SK-N-DZ (cell line): ENCODE measurements around the gene PHF21B.

ENCODE experiments used
- DNase-seq: peaks from one replicate; pipeline ENCODE4 v3.0.0-alpha.2; 2015; ENCODE audit warnings: low spot score

PHF21B gene

DNA sequence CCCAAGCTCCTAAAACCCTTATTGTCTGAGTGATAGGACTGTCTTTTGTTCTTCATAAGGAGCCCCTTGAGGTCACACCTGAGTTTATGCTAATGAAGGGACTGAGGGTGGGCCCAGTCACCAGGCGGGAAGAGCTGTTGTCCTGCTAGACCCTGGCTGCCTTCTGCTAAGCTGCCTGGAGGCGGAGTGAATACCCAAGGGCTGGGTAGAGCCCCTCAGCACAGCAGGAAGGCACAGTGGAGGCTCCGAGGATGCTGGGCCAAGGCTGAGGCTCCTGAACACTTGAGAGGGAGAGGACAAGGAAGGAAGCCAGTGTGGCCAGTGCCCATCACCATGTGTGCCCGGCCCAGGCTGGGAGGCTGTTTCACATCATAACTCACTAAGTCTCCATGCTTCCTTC, 4.8 kb upstream of the PHF21B start:
- DNase-seq: peak; percentile 29

DNA sequence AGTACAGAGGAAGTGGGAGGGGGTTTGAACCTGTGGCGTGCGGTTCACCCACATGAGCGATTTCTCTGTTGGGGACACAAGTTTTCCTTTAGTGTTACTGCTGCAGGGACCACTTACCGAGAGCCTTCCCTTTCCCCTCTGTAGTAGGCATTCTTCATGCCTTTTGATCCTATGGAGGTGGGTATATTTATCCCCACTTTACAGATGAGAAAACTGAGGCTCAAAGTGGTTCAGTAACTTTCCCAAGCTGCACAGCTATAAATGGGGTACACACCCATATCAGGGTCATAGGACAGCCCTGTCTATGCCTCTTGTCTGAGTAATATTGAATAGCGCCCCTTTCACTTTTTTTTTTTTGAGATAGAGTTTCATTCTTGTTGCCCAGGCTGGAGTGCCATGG, 3.3 kb upstream of the PHF21B start:
- DNase-seq: no peak

DNA sequence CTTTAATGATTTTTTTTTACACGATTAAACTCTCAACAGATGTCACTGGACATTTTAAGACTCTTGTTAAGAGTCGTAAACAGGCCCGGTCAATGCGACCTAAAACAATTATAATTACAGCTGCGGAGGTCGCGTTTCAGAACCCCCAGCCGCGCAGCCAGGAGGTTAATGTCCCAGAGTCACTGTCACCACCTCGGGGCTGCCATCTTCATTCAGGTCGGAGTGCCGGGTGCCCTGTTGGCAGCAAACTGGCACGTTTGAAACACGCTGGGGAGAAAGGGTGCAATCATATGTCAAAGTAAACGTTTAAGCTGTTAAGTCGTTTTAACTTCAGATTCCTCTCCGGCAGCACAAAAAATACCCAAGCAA, 711 bp upstream of the PHF21B start:
- DNase-seq: no peak

DNA sequence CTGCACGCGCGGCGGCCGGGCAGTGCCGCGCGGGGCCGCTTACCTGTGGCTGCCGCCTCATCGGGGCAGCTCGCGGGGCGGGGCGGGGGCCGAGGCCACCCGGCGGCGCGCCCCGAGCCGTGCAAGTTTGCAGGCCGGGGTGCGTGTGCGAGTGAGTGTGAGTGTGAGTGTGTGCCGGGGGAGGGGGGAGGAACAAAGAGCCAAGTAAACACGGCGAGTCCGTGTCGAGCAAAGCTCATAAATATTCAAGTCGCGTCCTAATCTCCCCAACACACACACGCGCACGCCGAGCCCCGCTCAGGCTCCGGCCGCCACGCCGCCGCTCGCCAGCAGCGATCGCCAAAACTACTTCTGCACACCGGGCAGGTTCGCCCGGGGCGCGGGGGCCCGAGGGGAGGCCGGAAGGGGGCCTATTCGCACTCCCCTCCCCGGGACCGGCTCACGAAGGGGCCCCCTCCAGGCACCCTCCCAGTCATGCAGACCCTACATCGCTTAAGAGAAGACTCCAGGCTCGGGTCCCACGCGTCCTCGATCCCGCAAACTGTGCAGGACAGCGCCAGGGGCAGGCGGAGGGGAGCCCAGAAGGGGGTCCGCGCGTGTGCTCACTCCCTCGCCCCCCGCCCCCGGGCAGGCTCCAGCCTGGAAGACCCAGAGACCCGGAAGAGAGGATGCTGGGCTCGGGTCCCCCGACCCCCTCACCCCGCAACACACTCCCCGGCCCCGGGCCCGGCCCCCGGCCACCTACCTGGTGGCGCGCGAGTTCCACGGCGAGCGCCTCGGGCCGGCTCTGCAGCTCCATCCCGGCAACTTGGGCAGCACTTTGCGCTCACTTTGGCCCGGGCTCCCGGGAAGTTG, 827 bp downstream of the PHF21B start:
- peak; percentile 32 for DNase-seq

DNA sequence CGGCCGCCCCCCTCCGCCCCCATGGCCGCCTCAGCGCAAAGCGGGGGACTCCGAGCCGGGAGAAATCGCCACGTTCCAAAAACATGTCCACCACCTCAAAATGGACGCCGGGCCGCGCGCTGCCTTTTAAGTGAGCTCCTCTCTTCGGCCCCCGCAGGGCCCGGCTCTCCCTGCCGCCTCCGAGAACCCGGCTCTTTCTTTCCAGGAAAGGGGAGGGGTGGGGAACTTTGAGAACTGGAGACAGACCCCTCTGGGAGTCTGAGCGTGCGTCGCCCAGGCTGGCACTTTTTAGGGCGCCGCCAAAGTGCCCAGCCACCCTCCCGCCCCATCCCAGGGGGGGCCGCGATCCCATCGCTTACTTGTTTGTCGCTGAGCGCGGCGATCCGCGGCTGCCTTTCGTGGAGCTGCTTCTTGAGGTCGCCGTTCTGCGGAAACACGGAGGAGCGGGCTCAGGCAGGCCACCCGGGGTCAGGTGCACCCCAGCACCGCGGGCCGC, 1.6 kb downstream of the PHF21B start:
- peak; percentile 35 for DNase-seq

DNA sequence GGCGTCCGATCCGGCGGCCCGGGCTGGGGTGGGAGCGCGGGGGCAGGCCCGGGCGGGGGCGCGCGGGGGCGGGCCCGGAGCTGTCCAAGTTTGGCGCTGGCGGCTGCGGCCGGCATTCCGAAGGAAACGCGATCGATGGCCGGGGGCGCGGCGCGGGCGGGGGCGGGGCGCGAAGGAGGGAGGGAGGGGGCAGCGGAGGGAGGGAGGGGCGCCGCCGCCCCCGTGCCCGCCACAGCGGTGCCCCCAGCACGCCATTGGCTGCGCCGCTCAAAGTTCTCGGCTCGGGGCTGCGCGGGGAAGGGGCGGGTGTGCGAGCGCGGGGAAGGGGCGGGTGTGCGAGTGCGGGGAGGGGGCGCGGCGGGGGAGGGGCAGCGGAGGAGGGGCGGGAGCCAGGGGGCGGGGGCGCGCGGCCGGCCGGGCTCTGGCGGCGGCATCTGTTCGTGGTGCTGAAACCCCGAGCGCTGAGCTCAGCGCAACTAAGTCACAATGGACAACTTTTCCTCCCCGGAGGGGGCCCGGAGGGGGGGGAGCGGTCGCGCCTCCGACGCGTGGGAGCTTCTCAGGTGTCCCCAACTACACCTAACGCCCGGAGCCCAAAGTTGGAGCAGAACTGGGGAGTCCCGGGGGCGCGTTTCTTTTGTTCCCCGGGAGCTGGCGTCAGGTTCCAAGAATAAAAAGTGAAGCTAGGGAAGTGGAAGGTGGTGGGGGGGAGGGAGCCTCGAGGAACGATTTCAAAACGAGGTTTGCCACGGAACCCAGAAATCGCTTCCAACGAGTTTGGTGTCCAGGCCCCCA, 2.2 kb downstream of the PHF21B start:
- DNase-seq: peak; percentile 77

DNA sequence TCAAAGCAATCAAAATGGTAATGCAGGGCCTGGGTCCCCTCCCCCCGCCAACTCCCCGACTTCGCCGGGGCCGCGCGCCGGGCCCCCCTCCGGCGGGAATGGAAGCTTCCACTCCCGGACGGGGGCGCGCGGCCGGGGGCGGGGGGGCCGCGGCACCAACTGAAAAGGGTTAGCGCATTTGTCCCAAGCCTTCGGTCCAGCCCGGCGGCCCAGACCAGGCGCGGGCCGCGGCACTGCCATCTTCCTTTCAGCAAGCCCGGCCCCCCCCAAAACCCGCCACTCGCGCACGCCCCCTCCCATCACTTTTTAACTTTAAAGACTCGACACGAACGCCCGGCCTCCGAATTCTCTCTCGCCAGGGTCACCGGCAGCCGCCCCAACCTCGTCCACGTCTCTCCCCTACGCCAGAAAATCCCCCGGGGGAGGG, 2.8 kb downstream of the PHF21B start:
- DNase-seq: no peak

DNA sequence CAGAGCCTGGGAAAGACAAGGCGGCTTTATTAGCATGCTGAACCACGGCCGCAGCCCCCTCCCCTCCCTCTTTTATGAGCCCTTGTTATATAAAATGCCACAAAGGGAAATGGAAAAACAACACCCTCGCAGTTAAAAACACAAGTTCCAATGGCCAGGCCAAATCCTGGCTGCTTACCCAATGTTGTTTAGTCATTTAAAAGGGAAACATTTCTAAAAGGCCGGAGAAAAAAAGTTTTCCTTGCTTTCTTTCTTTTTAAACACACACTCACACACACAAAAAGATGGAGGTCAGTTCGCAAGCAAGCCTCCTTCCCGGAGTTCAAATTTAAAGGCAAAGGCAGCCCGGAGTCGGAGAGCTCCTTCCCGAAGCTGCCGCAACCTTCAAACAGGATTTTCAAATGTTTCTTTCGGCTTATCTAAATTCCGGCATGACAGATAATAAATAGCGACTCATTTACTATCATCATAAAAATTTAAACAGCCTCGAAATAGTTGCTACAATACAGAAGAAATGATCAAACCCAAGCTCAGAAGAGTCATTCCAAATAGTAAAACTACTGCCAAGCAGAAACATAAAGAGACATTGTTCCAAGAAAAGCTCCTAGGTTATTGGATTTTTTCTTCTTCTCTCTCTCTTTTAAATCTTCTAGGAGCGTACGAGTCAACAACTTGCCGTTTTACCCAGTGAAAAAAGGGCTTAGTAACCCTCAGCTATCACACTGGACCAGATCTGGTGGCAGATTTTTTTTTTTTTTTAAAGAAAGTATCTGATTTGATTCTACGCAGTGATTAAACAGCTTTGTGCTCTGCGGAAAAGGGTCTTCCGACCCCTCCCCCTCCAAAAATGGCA, 3.5 kb downstream of the PHF21B start:
- DNase-seq: no peak

DNA sequence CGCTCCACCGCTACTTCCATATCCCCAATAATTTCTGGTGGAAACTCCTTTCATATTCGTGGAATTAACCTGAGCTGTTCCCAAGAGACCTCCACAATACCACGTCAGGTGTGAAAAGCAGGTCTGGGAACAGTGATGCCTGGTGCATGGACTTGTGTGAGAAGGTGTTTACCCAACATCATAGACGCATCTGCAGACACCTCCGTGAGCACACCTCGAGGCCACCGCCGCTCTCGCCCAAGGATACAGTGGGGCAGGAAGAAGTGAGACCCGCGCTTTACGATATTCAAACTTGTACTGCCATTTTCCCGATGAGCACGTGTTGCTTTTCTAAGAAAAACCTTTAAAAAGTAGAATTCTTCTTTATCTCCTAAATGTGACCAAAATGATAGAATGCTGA, 8.2 kb downstream of the PHF21B start:
- DNase-seq: no peak

DNA sequence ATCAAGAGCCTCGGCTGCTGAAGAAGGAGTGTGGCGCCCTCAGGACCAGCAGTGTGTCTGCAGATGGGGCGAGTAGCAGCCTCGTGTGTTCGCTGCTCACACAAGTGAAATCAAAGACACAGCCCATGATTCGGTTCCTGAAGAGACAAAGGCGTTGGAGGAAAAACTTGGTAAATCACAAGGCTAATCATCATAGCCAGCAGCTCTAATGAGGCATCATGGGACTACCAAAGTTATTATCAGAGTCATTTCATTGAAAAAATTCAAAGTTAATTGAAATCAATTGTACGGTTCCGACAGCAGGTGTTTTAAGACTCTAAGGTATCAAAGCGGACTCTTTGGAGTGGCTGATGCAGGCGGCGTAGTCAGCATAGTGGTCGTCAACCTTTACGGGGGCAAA, 9.5 kb downstream of the PHF21B start:
- no peak for DNase-seq

DNA sequence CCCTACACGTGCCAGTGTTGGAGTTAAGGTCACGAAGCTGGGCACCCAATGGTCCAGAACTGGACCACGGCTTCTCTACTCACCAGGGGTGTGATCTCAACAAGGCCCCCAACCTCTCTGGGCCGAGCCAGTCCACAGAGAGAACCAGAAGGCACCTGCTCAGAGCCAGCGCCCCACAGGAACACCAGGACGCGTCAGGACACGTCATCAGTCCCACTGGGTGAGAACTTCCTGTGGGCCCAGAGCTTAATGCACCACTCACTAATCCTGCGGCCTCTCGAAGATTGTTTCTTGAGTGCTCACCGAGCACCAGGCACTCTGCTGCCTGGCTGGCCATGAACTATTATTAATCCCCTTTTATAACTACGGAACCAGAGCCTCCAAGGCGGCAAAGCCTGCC, 10.1 kb downstream of the PHF21B start:
- no peak for DNase-seq

DNA sequence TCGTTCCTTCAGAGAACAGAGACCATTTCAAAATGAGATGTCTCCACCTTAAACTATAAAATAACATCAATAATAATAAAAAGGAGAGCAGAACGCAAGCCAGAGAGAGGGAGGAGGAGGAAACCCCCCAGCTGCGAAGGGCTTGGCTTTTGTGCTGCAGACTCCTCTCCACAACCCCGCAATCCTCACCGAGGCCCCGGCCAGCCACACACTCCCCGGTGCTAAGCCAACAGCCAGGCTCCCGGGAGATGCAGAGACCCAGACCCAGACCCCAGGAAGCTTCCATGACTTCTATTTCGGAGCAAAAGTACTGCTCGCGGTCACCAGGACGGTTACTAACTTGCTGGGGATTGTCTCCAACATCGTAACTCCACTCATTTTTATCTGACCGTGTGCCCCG, 10.6 kb downstream of the PHF21B start:
- no peak for DNase-seq

DNA sequence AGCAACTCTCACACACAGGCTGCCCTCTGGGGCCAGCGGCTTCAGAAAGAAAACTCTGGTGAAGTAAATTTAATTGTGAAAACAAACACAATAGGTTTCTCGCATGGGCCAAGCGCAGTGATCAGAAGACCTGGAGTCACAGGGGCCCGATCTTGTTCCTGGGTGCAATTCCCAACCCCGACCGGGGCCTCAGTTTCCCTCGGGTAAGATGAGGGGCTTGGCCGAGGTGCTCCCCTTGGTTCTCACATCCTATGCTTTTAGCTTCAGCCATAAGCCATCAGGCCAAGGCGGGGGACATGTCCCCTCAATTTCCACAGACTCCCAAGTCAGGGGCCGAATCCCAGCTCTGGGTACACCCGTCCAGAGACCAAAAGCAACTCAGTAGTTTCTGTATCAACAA, 11.5 kb downstream of the PHF21B start:
- DNase-seq: no peak

DNA sequence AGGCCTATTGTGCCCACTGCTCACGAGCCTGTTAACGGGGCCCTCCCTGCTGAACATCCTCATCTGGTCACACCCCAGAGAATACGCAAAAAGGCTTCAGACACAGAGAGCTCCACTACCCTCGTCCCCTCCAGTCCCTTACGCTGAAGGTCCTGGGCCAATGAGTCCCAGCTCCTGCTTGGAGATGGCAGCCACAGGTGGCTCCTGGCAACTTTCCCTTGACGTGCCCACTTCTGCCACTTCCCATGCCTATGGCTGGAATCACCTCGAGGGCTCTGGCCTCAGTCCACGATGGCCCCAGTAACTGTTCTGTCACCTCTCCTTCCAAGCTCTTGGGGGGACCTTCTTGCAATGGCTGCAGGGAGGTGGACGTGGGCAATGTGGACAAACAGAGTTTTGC, 12.7 kb downstream of the PHF21B start:
- DNase-seq: no peak

DNA sequence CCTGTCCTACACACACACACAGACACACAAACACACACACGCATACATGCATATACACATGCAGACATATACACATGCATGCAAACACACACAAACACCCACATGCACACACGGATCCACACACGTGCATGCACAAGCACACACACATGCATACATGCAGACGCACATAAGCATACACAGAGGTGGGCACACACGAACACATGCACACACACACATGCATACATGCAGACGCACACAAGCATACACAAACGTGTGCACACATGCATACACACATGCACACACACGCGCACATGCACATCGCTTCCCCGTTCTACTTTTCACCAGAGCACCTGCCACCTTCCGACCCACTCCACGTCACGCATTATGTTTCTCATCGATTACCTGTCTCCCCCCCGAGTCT, 13.2 kb downstream of the PHF21B start:
- no peak for DNase-seq

DNA sequence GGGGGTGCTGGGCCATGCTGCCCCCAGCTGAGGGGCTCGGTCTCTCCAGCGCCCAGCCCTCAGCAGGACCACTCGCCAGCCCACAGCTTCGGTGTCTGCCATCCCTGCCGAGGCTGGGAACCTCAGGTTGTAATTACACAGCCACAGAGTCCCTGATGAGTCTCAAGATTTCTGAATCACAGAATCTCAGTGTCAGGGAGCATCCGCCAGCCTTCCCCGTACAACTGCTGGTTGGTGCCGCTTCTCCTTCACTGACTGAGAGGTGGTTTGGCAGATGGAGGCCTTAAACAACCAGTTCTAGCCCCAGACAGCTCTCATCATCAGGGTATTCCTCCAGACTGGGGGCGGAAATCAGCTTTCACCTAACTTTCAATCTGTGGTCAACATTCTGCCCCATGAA, 13.7 kb downstream of the PHF21B start:
- DNase-seq: no peak

DNA sequence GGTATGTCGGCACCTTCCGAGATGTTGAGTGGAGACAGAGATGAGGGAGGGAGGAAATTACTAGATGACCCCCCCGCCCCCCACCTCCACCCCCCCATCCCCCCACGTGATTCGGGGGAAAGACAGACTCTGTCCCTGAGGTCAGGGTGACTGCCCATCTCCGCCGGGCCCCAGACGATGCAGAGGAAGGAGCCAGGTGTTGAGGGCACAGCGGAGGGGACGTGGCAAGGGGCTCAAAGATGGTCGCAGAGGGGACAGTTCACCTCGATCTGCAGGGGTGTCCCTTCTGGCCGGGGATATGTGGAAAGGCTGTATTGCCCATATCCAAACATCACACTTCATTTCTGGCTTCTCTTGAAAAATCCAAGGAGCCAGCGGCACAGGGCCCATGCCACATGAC, 14.1 kb downstream of the PHF21B start:
- DNase-seq: no peak

DNA sequence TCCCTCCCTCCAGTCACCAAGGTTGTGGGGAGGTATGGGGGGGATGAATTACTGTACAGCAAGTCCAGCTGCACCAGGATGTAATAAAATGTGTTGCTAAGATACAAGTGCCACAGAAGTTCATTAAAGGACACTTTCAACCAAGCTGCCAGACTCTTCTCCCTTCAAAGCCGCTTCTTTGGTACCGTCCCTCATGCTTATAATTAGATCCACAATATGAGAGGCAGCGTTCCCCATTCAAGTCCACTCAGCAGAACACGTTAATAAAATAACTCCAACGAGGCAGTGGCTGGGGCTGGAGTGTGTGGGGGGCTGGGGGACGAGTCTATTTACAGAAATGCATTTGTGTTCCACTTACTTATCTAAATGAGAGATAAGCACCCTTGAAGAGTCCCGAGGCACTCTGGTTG, 14.7 kb downstream of the PHF21B start:
- DNase-seq: peak; percentile 71

DNA sequence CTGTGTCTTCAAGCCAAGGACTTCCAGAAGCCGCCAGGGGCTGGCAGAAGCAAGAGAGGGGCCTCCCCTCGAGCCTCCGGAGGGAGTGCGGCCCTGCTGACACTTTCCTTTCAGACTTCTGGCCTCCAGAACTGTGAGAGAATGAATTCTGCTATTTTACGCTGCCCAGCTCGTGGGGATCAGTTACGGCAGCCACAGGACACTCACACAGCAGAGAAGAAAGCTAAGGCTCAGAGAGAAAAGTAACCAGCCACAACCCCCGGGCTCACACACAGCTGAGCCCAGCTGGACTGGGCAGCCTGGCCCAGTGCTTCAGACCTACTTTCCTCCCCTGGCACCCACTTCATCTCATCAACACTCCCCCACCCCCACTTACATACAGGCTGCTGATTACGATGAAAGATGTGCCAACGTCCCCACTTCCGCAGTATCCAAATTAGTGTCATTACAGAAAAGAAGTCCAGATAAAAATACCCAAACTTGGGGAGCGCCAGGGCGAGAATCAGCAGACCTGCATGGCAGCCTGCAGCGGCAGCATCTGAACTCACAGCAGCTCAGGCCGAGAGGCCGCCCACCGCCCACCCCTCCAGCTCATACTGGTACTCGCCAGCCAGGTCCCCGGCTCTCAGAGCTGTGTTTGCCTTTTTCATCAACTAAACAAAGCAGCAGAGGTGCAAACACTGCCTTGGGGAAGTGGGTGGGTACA, 15.3 kb downstream of the PHF21B start:
- DNase-seq: no peak

DNA sequence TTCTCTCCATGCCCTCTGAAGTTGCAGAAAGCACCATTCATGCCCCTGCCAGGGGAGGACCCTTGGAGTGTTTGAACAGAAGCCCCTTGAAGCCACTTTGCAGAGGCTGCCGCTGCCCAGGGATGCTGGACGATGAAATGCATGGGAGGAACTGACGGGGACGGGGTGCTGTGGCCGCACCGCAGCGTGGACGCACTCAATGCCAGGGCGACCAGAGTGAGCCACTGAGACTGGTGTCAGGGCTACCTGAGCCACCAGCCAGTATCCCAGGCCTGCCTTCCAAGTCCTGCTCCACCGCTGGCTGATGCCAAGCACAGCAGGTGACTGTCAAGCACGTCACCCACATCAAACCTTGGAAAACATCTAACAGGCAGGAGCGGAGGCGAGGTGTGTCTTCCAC, 17.6 kb downstream of the PHF21B start:
- no peak for DNase-seq

DNA sequence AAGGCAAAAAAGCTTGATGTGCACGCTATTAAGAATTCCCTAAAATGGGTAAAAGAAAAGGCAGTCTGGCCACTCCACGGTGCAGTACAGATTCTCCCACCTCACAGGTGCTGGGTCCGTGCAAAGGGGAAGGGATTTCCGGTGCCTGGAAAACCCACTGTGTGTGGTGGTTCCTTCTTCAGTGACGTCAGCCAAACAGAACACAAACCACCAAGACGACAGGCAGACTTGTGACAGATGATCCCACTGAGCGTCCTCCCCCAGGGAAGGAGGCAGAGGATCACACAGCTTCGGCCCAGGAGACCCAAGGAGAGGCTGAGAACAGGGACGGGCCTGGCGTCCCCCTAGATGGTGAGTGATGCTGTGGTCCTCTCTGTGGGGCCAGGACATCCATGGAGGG, 18.6 kb downstream of the PHF21B start:
- no peak for DNase-seq
